CD4-positive, alpha-beta memory T cell (primary cell): ENCODE results near the gene CNN2. TPM values are rescaled to one million over a fixed set of nuclear protein-coding genes. Genes with fewer than 3 reads are reported as not detected.

Experiments used
- CTCF ChIA-PET: fragments of 350-600 bp; sonication (Branson Sonifier 250); formaldehyde crosslinking; loops from one replicate; lab custom pipeline; 2021; ENCODE audit warnings: inconsistent platforms; ENCODE audit not compliant: partially characterized antibody; lab: Charles Lee
- POLR2A ChIA-PET: fragments of 350-600 bp; sonication (Branson Sonifier 250); formaldehyde crosslinking; loops from one replicate; lab custom pipeline; 2021; ENCODE audit not compliant: partially characterized antibody; lab: Charles Lee
- DNase-seq, 5 donors: peaks; one replicate each; pipeline versions ENCODE4 v3.0.0 to v3.0.0-alpha.2; 2020 to 2022; ENCODE audit warnings: mixed read lengths in 1 of 5
- H3K27ac ChIP-seq: one replicate; pipeline ENCODE4 v1.7.0; 2013; ENCODE audit warnings: low read depth, low read length
- H3K27me3 ChIP-seq: 2 replicates; pipeline ENCODE4 v1.7.0; 2013; ENCODE audit warnings: mild to moderate bottlenecking, low read length, moderate library complexity; ENCODE audit not compliant: insufficient read depth
- H3K36me3 ChIP-seq: 2 replicates; pipeline ENCODE4 v1.7.0; 2013; ENCODE audit warnings: mild to moderate bottlenecking, low read length, moderate library complexity; ENCODE audit not compliant: insufficient read depth
- H3K4me1 ChIP-seq: 2 replicates; pipeline ENCODE4 v1.7.0; 2013; ENCODE audit warnings: mild to moderate bottlenecking, low read length, moderate library complexity; ENCODE audit not compliant: insufficient read depth
- H3K4me3 ChIP-seq, 2 donors: one replicate each; pipeline ENCODE4 v1.7.0; 2013; ENCODE audit warnings: low read length in 2 of 2, mild to moderate bottlenecking in 1 of 2
- H3K9me3 ChIP-seq, 2 donors: one replicate each; pipeline ENCODE4 v1.7.0; 2013; ENCODE audit warnings: low read length in 2 of 2, control low read depth in 1 of 2; ENCODE audit not compliant: control insufficient read depth in 1 of 2
- H3K27ac Mint-ChIP-seq, 7 donors: one replicate each; pipeline ENCODE4 v1.8.0; 2020 to 2021; ENCODE audit warnings: mixed read lengths in 7 of 7, mild to moderate bottlenecking in 6 of 7, inconsistent platforms in 3 of 7, moderate library complexity in 3 of 7
- H3K27me3 Mint-ChIP-seq, 2 donors: one replicate each; pipeline ENCODE4 v1.8.0; 2020 to 2021; ENCODE audit warnings: mixed read lengths in 2 of 2
- H3K36me3 Mint-ChIP-seq, 2 donors: one replicate each; pipeline ENCODE4 v1.8.0; 2020 to 2021; ENCODE audit warnings: mixed read lengths in 2 of 2, inconsistent platforms in 1 of 2, mild to moderate bottlenecking in 1 of 2
- H3K4me1 Mint-ChIP-seq, 4 donors: one replicate each; pipeline ENCODE4 v1.8.0; 2020 to 2021; ENCODE audit warnings: mixed read lengths in 4 of 4, mild to moderate bottlenecking in 1 of 4
- H3K4me3 Mint-ChIP-seq, 8 donors: one replicate each; pipeline ENCODE4 v1.8.0; 2020 to 2021; ENCODE audit warnings: mixed read lengths in 8 of 8, mild to moderate bottlenecking in 7 of 8, moderate library complexity in 6 of 8, inconsistent platforms in 3 of 8
- H3K9me3 Mint-ChIP-seq, 8 donors: one replicate each; pipeline ENCODE4 v1.8.0; 2020 to 2021; ENCODE audit warnings: mixed read lengths in 8 of 8, mild to moderate bottlenecking in 5 of 8, inconsistent platforms in 3 of 8, moderate library complexity in 1 of 8
- intact Hi-C: fragments of 100-400 bp; cut with micrococcal nuclease; formaldehyde crosslinking; loops from one replicate; pipeline ENCODE4 v1.15.1; 2023
- polyA plus RNA-seq, 2 donors: library from polyadenylated mRNA; unstranded; fragments of 300-500 nt; fragmentation: Illumina TruSeq; gene quantifications; one replicate each; pipeline ENCODE4 v1.2.3, GENCODE V29; 2021
- total RNA-seq, 2 experiments: library from RNA; stranded (reverse); gene quantifications; one replicate each; pipeline ENCODE4 v1.2.3, GENCODE V29; 2021

The CNN2 gene
- total and polyA plus RNA-seq, 4 experiments from 2014 or later = 263 to 632 (median 355) TPM

- Histone ChIP-seq H3K4me1 (peaks cover 23% of the 10 kb centered on the region), H3K4me3 (no peak overlapping the region), H3K36me3 (peaks cover 21% of the 10 kb centered on the region), H3K27me3 (no peaks in the 10 kb centered on the region), H3K9me3 (no peaks in the 10 kb centered on the region), H3K27ac (no peak overlapping the region)
- peaks cover 7 to 35% of the 10 kb centered on the region in 2 donors for H3K36me3 Mint-ChIP-seq
- peak overlapping the region in 5 of 8 donors; percentile 4 to 72 (median 35) for H3K4me3 Mint-ChIP-seq
- H3K9me3 Mint-ChIP-seq = peaks cover 0 to 4% (median 0%) of the 10 kb centered on the region in 8 donors
- ChIA-PET POLR2A (interaction anchor here (0.7 to 57.1 kb wide), 10 partner anchors 10 to 183 kb away, joined by 3 to 3893 read pairs (median 7); partner anchors contain the start of genes ABCA7, ARHGAP45, ATP5F1D and CNN2), CTCF (interaction anchor here (0.7 to 2.7 kb wide), 15 partner anchors 9 to 136 kb away, joined by 3 to 25 read pairs (median 4); partner anchors contain the start of genes ABCA7 and ARHGAP45)
- intact Hi-C loops = no loop called here
- peak overlapping the region; percentile 22 to 97 (median 77) for H3K27ac Mint-ChIP-seq
- no peaks in the 10 kb centered on the region for H3K27me3 Mint-ChIP-seq
- DNase-seq = no peak
- H3K4me1 Mint-ChIP-seq = peaks cover 15 to 28% (median 24%) of the 10 kb centered on the region in 4 donors
Measured at GRCh38 chr19:1058112-1058511, 31.7 kb downstream of the CNN2 start.

GRCh38 chr19:1060689-1061088, 34.3 kb downstream of the CNN2 start:
- H3K27ac ChIP-seq = no peak overlapping the region
- H3K9me3 ChIP-seq = no peaks in the 10 kb centered on the region
- peaks cover 10% of the 10 kb centered on the region for H3K36me3 ChIP-seq
- CTCF ChIA-PET = no interaction called here
- intact Hi-C loops = no loop called here
- no peaks in the 10 kb centered on the region for H3K27me3 ChIP-seq
- peaks cover 42% of the 10 kb centered on the region for H3K4me1 ChIP-seq
- H3K9me3 Mint-ChIP-seq = peaks cover 0 to 4% (median 0%) of the 10 kb centered on the region in 8 donors
- no peak overlapping the region for H3K27ac Mint-ChIP-seq
- no peaks in the 10 kb centered on the region for H3K27me3 Mint-ChIP-seq
- H3K4me3 ChIP-seq = no peak overlapping the region
- H3K4me3 Mint-ChIP-seq = no peak overlapping the region
- peaks cover 29 to 50% (median 40%) of the 10 kb centered on the region in 4 donors for H3K4me1 Mint-ChIP-seq
- POLR2A ChIA-PET = interaction anchor here (0.7 to 57.1 kb wide), 4 partner anchors 17 to 37 kb away, joined by 4 to 3893 read pairs (median 518); partner anchors contain the start of genes ABCA7, ARHGAP45, CNN2 and GPX4
- peaks cover 7 to 23% of the 10 kb centered on the region in 2 donors for H3K36me3 Mint-ChIP-seq
- DNase-seq = no peak

GRCh38 chr19:1061987-1062386, 35.6 kb downstream of the CNN2 start:
- Histone ChIP-seq H3K9me3 (no peaks in the 10 kb centered on the region), H3K4me3 (no peak overlapping the region), H3K36me3 (peaks cover 7% of the 10 kb centered on the region), H3K27me3 (no peaks in the 10 kb centered on the region), H3K4me1 (peaks cover 50% of the 10 kb centered on the region), H3K27ac (no peak overlapping the region)
- H3K9me3 Mint-ChIP-seq = peaks cover 0 to 2% (median 0%) of the 10 kb centered on the region in 8 donors
- H3K36me3 Mint-ChIP-seq = peaks cover 5 to 14% of the 10 kb centered on the region in 2 donors
- intact Hi-C loops = no loop called here
- ChIA-PET POLR2A (interaction anchor here (1.6 to 57.1 kb wide), 4 partner anchors 1 to 39 kb away, joined by 6 to 3893 read pairs (median 2461); partner anchors contain the start of genes ABCA7, ARHGAP45, CNN2 and GPX4), CTCF (no interaction called here)
- peaks cover 26 to 53% (median 40%) of the 10 kb centered on the region in 4 donors for H3K4me1 Mint-ChIP-seq
- H3K27ac Mint-ChIP-seq = peak overlapping the region in 2 of 7 donors; percentile 31 to 59
- no peak for DNase-seq
- H3K4me3 Mint-ChIP-seq = no peak overlapping the region
- H3K27me3 Mint-ChIP-seq = no peaks in the 10 kb centered on the region

- Histone ChIP-seq H3K4me3 (no peak overlapping the region), H3K36me3 (peaks cover 7% of the 10 kb centered on the region), H3K27ac (no peak overlapping the region), H3K4me1 (peaks cover 44% of the 10 kb centered on the region), H3K27me3 (no peaks in the 10 kb centered on the region), H3K9me3 (no peaks in the 10 kb centered on the region)
- POLR2A ChIA-PET = interaction anchor here (32.9 to 57.1 kb wide), 3 partner anchors 1 to 39 kb away, joined by 1029 to 3893 read pairs (median 3893); partner anchors contain the start of genes ABCA7, ARHGAP45, CNN2 and GPX4
- intact Hi-C loops = no loop called here
- peaks cover 0 to 9% of the 10 kb centered on the region in 2 donors for H3K36me3 Mint-ChIP-seq
- H3K27ac Mint-ChIP-seq = peak overlapping the region in 5 of 7 donors; percentile 13 to 95 (median 42)
- H3K4me1 Mint-ChIP-seq = peaks cover 21 to 48% (median 35%) of the 10 kb centered on the region in 4 donors
- H3K4me3 Mint-ChIP-seq = no peak overlapping the region
- CTCF ChIA-PET = no interaction called here
- DNase-seq = no peak
- H3K9me3 Mint-ChIP-seq = peaks cover 0 to 2% (median 0%) of the 10 kb centered on the region in 8 donors
- H3K27me3 Mint-ChIP-seq = no peaks in the 10 kb centered on the region
Measured at GRCh38 chr19:1062387-1063029, 36.1 kb downstream of the CNN2 start.

GRCh38 chr19:1063030-1063908, 36.9 kb downstream of the CNN2 start:
- H3K27me3 ChIP-seq = no peaks in the 10 kb centered on the region
- ChIA-PET POLR2A (interaction anchor here (32.9 to 57.1 kb wide), 3 partner anchors 0 to 40 kb away, joined by 1029 to 3893 read pairs (median 3893); partner anchors contain the start of genes ABCA7, ARHGAP45, CNN2 and GPX4), CTCF (interaction anchor here (5.7 kb wide), 1 partner anchor 19 kb away, joined by 219 read pairs; no protein-coding TSS in a partner anchor)
- peaks cover 37% of the 10 kb centered on the region for H3K4me1 ChIP-seq
- DNase-seq = peak; percentile 61 to 88 (median 68)
- Mint-ChIP-seq H3K9me3 (peaks cover 0 to 2% (median 0%) of the 10 kb centered on the region in 8 donors), H3K27ac (peak overlapping the region; percentile 13 to 95 (median 74)), H3K27me3 (no peaks in the 10 kb centered on the region), H3K36me3 (peaks cover 0 to 4% of the 10 kb centered on the region in 2 donors), H3K4me3 (peak overlapping the region in 2 of 8 donors; percentile 22 to 48), H3K4me1 (peaks cover 14 to 43% (median 29%) of the 10 kb centered on the region in 4 donors)
- H3K36me3 ChIP-seq = peaks cover 6% of the 10 kb centered on the region
- no peaks in the 10 kb centered on the region for H3K9me3 ChIP-seq
- H3K27ac ChIP-seq = no peak overlapping the region
- H3K4me3 ChIP-seq = no peak overlapping the region
- intact Hi-C loops = no loop called here

- Histone ChIP-seq H3K4me1 (peaks cover 35% of the 10 kb centered on the region), H3K27me3 (no peaks in the 10 kb centered on the region), H3K4me3 (no peak overlapping the region), H3K9me3 (no peaks in the 10 kb centered on the region), H3K36me3 (no peaks in the 10 kb centered on the region), H3K27ac (no peak overlapping the region)
- CTCF ChIA-PET = interaction anchor here (0.6 to 5.7 kb wide), 19 partner anchors 10 to 143 kb away, joined by 3 to 219 read pairs (median 4); partner anchors contain the start of genes CNN2, POLR2E and RNU6-2
- Mint-ChIP-seq H3K27ac (peak overlapping the region in 5 of 7 donors; percentile 23 to 95 (median 71)), H3K4me1 (peaks cover 18 to 47% (median 30%) of the 10 kb centered on the region in 4 donors), H3K36me3 (peaks cover 6 to 7% of the 10 kb centered on the region in 2 donors), H3K4me3 (peak overlapping the region in 2 of 8 donors; percentile 17 to 49), H3K27me3 (no peaks in the 10 kb centered on the region), H3K9me3 (peaks cover 0 to 4% (median 0%) of the 10 kb centered on the region in 8 donors)
- intact Hi-C loops = no loop called here
- DNase-seq = no peak
- POLR2A ChIA-PET = interaction anchor here (0.6 to 57.1 kb wide), 9 partner anchors 1 to 205 kb away, joined by 3 to 3893 read pairs (median 12); partner anchors contain the start of genes ABCA7, ARHGAP45, CIRBP and CNN2
Measured at GRCh38 chr19:1063909-1064660, 37.7 kb downstream of the CNN2 start.
